Hippocampal formation (tissue), 2 donors: ENCODE results near the gene AOPEP.
"Not testable (repeated sequence)": the region's sequence is repeated elsewhere in the genome, so short reads cannot be mapped to it uniquely, and the experiment has no call there.

Experiments used
- DNase-seq, 2 donors: peaks; one replicate each; lab custom pipeline; 2025; lab: John Stamatoyannopoulos, UW

The AOPEP gene

DNA sequence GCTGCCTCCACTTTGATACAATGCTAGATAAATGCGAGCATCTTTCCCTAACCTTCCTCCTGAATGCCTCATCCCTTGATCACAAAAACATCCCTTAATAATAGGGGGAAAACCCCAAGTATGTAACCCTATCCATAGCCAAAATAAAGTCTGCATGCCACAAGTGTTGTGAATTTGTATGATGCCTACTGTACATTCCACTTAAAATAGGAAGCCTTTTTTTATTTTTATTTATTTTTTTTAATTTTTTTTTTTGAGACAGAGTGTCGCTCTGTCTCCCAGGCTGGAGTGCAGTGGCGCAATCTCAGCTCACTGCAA lies 207.0 kb downstream of the AOPEP start:
- DNase-seq = no peak

DNA sequence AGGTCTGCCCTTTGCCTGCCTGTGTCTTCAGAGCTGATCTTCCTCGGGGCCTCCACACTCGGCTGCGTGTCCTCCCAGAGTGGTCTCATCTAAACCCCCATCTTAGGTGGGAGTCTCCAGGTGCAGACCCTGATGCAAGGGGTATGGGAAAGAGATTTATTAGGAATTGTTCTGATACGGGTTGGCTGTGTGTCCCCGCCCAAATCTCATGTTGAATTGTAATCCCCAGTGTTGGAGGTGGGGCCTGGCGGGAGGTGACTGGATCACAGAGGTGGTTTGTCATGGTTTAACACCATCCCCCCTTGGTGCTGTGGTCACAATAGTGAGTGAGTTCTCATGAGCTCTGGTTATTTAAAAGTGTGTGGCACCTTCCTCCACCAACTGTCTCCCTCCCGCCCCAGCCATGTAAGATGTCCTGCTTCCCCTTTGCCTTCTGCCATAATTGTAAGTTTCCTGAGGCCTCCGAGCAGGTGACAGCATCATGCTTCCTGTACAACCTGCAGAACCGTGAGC lies 208.4 kb downstream of the AOPEP start:
- DNase-seq = no peak

DNA sequence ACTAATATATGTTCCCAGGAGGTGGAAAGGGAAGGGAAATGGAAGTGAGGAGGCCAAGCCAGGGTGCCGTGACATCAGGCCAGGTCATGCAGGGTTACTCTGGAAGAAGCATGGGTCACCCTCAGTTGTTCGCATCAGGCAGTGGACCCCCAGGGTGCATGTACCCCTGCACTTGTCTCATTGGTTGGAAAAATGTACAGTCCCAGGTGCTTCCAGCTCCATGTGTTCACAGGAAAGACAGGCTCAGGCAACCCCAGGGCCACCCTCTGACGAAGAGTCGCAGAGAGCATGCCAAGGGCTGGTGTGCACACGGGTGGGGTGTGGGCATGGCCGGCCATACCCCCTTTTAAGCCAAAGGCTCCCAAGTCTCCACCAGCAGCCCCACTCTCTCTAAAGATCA lies 208.9 kb downstream of the AOPEP start:
- no peak for DNase-seq

DNA sequence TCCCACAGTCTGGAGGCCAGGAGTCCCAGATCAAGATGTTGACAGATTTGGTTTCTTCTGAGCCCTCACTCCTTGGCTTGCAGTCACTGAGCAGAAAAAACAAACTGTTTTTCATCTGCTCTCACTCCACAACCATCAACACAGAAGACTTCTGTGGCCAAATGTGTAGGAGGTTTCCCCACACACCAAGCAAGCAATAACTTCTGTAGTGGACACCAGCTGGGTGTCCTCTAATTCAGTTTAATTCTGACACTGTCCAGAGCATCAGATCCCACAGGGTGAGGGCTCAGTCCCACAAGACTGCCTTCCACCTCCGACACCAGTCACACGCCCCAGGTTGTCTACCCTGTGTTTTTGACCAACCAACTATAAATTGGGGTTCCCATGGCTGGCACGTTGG lies 209.9 kb downstream of the AOPEP start:
- DNase-seq = no peak

DNA sequence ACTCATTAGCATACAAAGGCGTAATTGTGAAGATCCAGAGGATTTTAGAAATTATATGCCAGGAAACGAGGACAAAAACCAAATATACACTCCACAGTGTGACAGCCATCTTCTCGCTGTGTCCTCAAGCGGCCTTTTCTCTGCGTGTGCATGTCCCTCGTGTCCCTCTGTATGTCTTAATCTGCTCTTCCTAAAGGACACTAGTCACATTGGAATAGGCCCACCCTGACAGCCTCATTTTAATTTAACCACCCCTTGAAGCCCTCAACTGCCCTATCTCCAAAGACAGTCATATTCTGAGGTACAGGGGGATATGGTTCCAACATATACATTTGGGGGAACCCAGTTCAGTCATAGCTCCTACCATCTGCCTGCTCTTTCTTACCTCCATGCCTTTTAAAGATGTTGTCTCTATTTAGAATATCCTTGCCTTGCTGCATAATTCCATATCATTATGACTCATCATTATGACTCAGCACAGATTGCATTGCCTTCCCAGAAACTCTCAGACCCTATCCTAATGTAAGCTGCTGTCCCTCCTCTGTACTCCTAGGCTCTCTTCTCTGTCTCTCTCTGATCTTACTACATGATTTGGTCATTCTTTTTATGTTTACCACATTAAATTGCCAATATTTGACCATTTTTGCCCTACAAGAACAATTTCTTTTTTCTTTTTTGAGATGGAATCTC lies 210.9 kb downstream of the AOPEP start:
- DNase-seq = peak in 1 of 2 donors; percentile 20

DNA sequence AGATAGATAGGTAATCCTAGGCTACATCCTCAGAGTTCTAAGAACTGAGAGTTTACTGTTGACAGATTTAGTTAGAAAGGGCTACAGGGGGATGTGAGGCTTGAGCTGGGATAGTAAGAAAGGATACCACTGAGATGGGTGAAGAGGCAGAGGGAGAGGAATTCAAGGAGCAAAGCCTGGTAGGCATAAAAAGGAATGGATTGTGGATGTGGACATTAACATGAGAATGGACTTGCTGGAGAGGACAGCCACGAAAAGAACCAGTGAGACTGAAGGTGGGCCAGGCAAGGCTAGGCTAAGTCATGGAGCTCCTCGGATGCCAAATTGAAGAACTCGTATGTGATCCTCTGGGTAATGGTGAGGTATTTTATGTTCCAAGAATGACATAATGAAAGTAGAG lies 211.9 kb downstream of the AOPEP start:
- DNase-seq = no peak

DNA sequence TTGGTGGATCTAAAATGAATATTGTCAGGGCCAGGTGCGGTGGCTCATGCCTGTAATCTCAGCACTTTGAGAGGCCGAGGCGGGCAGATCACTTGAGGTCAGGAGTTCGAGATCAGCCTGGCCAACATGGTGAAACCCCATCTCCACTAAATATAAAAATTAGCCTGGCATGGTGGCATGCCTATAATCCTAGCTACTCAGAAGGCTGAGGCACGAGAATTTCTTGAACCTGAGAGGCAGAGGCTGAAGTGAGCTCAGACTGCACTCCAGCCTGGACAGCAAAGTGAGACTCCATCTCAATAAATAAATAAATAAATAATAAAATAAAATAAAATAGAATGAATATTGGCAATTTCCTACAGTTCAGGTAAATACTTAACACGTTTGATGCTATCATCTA lies 213.8 kb downstream of the AOPEP start:
- DNase-seq = not testable (repeated sequence)

DNA sequence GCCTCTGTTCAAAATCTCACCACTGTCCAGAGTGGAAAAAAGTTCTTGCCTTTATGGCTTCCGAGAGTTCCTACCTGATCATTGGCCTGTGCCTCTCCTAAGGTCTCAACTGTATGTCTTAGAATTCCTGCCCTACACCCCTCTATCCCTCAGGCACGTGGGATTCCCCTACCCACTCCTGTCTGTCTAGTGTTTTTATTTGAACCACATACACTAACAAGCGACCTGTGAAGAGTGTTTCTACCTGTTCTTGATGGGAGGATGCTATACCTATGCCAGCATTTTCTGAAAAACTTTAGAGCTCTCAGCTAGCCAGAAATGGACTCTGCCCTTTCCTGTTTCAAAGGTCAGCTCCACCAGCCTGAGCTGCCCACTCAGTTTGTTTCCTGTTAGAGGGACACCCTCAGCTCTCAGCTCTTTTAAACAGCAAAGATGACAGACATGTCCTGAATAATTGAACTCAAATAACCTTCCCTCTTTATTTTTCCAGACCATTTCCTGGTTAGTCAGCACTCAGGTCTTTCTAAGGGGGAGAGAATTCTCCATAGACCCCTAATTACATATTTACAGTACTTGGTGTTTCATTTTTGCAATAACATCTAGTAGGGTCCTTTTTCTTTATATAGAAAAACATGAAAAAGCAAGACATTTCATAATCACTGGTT lies 214.8 kb downstream of the AOPEP start:
- DNase-seq = no peak

DNA sequence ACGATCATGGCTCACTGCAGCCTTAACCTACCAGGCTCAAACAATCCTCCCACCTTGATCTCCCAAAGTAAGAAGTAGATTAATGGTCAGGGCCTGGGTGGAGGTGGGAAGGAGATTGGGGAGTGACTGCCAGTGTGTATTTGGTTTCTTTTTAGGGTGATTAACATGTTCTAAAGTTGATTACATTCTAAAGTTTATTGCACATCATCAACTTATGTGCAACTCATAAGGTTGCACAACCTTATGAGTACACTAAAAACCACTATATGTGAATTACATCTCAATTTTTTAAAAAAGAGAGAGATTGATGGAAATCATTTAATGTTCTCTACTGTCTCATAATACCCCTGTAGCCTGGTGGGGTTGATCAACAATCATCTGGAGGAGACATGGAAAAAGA lies 218.1 kb downstream of the AOPEP start:
- no peak for DNase-seq

DNA sequence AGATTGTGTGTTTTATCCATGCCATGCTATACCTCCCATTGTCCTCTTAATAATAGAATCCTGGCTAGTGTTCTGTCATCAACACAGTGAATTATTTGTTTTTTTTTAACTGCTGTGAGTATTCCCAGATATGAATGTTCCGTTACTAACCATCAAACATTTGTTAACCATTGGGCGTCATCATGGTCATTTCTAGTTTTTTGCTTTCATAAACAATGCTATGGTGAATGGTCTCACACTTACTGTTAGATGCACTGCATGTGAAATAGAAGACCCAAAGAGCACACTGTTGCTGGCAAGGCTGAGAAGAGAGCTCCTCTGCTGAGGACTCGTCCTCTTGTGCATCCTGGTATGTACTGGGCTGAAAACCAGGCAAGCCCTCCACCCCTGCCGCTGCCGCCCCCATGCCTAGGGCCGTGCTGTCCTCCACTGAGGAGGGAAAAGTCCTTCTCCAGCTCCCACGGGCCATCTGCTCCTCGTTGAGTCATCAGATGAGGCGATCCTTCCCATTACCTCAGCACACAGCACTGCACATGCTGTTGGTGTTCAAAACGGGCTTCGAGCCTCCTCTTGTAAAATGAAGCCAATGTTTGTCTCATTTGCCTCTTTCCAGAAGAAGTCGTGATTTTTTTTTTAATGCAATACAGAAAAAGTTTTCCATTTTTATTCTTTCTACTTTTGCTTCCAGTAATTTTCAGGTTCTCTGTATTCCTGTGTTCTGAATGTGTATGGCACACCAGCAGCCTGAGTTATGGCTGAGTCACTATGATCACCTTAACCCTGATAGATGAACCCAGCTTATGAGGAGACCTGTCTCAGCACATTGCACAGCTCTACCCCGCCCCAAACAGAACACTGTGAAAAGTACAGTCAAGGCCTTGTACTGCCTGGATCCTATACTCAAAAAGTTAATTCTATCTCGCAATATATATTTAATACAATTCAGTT lies 219.0 kb downstream of the AOPEP start:
- DNase-seq = peak; percentile 34 to 70

DNA sequence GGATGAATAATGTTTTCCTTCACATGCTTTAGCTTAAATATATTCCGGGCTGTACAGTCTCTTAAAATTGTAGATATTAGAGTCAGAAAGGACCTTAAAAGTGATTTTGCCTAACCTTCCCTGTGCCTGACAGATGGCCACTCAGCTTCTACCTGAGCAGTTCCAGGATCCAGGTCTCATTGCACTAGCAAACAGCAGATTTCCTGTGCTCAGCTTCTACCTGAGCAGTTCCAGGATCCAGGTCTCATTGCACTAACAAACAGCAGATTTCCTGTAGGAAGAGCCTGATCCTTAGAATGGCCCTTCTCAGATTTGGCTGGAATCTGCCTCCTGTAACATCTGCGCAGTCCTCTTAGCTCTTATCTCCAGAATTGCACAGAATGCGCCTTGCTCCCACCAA lies 219.8 kb downstream of the AOPEP start:
- no peak for DNase-seq

DNA sequence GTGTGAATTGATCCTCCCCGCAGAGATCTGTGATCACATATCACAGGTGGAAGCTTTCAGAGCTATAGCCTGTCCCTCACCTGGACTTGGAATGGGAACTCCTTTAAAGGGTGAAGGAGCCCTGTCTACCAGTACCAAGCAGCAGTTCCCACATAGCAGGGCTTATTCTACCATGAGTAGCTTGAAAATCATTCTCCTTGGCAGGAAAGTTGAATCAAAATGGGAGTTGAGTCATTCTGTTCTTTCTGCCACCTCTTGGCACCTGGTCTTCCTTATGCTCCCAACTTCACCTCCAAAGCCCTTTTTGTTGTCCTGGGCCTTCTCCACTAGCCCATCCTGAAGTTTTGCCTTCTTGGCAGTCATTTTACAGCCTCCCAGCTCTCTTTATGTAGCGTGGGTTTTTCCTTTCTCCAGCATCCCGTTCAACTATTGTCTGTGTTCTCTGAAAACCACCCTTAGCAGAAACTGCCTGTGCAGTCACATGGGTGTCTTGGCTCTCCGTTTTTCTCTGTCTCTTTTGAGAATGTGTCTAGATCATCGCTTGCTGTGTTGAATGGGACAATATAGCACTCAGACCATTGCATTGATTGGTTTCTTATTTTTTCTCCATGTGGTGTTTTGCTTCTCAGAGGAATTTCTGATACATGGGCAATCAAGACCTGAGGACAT lies 222.2 kb downstream of the AOPEP start:
- DNase-seq = peak; percentile 57 to 85

DNA sequence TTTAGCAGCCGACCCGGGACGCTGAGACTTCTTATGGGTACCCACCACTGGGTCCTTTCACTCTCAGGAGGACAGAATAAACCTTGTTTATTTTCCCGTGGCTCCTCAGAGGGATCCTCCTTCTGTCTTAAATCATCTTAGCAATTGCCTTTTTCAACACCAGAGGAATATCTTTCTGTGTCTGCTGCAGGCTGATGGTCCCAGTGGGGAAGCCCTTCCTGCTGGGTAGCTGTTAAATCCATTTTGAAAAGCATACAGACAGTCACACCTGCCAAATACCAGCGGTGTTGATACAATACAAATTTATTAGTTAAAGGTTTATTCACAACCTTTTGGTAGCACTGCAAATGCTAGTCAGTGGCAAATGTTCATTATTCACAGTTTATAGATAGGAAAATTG lies 222.9 kb downstream of the AOPEP start:
- DNase-seq = no peak

DNA sequence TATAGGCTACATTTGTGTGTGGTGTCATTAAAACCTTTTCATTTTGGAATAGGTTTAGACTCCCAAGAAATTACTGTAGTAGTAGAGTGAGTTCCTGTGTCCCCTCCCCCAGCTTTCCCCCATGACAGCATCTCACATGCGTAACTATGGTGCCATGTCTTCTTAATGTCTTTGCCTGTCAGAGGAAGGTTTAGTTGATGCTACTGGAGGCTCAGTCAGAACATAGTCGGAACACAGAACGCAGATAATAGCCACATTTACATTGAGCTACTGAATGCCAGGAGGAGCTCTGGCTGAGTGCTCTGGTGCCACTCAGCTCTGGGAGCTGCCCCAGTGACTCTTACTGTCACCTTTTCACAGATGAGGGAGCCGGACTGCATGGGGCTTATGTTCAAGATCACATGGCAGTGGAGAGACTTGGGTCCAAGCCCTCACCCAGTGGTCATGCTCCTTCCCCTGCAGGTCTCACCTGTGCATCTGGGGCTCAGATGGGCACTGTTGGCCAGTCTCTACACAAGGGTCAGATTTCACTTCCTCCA lies 223.6 kb downstream of the AOPEP start:
- DNase-seq = no peak

DNA sequence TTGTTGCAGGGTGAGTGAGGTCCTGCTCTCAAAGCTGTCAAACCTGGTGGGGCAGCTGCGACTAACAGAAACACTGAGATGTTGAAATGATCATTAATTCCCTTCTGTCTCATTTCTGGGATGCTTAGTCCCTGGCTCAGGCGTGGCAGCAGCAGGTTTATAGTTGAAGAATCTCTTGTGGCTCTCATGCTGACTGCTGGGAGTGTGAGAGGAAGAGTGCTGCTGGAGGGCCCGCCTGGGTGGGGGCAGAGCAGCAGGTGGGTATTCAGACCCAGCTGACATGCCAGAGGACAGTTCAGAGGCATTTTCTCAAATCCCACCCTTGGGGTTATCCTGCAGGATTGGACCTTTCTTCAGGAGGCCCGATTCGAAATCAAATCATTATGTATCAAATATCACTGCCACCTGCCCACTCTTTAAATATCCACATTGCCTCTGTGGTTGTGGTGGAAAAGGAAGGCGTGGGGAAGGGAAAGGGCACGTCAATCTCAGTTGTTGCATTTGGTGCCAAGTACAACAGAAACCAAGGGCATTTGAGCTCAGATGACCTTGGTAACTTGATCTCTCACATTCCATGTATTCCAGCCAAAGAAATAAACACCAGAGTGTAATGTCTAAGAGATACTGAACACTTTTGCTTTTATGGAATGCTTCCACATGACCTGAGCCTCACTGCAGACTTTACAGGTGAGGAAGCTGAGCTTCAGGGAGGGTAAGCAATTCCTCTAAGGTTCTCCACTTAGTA lies 224.3 kb downstream of the AOPEP start:
- DNase-seq = no peak

DNA sequence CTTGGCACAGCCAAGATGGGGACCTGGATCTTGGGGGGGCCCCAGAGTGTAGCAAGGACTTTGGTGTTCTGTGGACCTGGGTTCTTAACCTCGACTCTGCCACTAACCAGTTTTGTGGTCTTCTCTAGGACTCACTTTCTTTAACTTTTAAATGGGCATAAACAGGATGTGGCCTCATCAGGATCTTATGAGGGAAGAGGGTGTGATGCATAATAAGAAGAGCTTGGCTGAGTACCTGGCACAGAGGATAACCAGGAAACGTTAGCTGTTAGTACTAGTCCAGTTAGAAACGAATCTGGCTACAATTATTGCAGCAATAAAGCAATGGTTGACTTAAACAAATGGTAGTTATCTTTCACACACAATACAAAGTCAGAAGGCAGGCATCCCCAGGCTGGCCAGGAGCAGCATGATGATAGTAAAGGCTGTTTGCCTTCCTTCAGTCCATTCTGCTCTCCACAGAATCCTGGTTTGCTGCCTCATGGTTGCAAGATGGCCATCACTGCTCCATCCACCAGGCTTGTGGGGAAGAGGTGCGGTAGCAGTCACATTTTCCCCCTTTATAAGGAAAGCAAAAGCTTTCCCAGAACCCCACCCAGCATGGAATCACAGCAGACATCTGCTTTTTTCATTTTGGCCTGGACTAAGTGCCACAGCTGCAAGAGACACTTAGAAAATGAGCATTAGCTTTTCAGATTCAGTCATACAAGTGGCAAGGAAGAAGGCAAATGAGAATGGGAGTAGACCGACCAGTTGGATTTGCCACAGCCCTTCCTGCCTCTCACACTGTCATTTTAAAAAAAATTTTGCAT lies 225.0 kb downstream of the AOPEP start:
- DNase-seq = no peak

DNA sequence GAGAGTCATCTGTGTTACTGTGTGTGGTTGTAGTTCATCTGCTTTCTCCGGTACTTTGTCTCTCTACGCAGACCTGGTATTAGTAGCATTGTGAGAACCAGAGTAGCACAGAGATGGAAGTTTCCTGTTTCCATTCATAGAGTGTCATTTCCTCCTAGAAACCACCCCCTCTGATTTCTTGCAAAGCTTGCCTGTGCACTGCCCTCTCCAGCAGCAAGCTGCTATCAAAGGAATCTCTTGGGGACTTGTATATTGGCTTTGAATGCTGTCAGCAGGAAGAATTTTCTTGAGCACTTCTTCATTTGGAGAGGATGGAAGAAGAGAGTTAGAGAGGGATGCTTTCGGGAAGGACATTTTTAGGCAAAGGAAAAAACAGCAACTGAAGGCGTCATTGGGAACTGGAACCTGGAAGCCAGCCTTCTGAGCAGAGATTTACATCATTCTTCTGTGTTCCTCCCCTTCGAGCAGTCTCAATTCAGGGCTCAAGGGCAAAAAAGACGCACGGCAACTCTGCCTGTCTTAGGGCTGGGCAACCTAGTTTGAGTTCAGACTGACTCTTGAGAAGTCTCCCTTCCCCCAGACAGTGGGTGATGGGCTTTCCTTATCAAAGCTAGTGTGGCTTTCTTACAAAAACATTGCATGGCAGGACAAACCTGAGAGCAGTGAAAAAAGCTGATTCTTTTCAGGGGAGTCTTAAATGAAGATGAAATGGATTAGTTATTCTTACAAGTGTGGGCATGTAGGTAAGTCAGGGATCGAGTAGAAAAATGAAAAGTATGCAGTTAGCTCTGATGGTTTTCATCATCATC lies 226.3 kb downstream of the AOPEP start:
- no peak for DNase-seq

DNA sequence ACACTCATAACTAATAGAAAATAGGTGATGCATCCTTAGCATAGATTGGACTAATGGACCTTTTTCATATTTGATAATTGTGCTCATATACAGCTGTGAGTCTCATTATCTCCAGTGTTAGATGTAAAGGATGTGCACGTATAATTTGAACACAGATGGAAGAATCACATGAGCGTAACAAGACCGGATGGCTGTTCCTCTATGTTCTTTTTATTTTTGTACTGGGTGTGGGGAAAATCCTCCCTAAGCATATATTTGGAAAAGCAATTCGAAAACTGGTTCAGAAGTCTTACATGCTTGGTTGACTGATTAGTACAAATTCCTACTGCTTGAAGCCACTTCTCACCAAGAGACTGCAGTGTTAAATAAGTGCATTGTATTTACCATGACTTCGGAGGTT lies 230.2 kb downstream of the AOPEP start:
- DNase-seq = no peak

DNA sequence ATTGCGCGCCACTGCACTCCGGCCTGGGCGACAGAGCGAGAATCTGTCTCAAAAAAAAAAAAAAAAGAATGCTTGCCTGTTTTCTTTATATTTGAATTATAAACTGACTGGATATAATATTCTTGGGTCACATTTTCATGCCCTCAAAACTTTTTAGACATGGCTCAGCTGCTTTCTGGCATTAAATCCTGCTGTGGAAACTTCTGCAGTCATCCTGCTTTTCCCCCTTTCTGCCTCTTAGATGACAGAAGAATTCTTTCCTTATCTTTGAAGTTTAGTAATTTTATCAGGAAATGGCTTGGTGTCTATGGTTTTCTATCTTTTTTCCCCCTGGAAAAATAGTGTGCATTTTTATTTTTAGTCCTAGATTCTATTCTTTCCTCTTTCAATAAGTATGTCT lies 234.5 kb downstream of the AOPEP start:
- no peak for DNase-seq
